Loucy (cell line): ENCODE data around the gene MYOF.

Experiments used
- H2AFZ ChIP-seq: fragments of 200-600 bp; sonication (generic); 2 replicates; pipeline ENCODE4 v1.6.0; 2016; ENCODE audit warnings: antibody characterized with exemption, mild to moderate bottlenecking, low read length, moderate library complexity
- H3F3A ChIP-seq: fragments of 200-600 bp; 2 replicates; pipeline ENCODE4 v1.6.0; 2016; ENCODE audit warnings: antibody characterized with exemption, low read depth, mild to moderate bottlenecking
- H3K27me3 ChIP-seq: fragments of 200-600 bp; sonication (generic); 2 replicates; pipeline ENCODE4 v1.6.1; 2014; ENCODE audit warnings: low read length, mild to moderate bottlenecking; ENCODE audit not compliant: insufficient read depth, poor library complexity, severe bottlenecking
- H3K36me3 ChIP-seq: fragments of 200-600 bp; sonication (generic); 2 replicates; pipeline ENCODE4 v1.6.1; 2016; ENCODE audit warnings: low read length; ENCODE audit not compliant: insufficient read depth
- H3K4me1 ChIP-seq: fragments of 200-600 bp; sonication (generic); 2 replicates; pipeline ENCODE4 v1.5.1; 2014; ENCODE audit warnings: low read length, mild to moderate bottlenecking; ENCODE audit not compliant: insufficient read depth, poor library complexity, severe bottlenecking
- H3K4me2 ChIP-seq: fragments of 200-600 bp; sonication (generic); 2 replicates; pipeline ENCODE4 v1.6.0; 2014; ENCODE audit warnings: antibody characterized with exemption, low read length, low read depth, mild to moderate bottlenecking; ENCODE audit not compliant: poor library complexity, severe bottlenecking
- H3K4me3 ChIP-seq: fragments of 200-600 bp; sonication (generic); 2 replicates; pipeline ENCODE4 v1.5.1; 2014; ENCODE audit warnings: low read length, mild to moderate bottlenecking, mixed read lengths; ENCODE audit not compliant: poor library complexity, severe bottlenecking
- H3K79me2 ChIP-seq: fragments of 200-600 bp; sonication (generic); 2 replicates; pipeline ENCODE4 v1.6.1; 2014; ENCODE audit warnings: low read length; ENCODE audit not compliant: insufficient read depth
- H3K9ac ChIP-seq: fragments of 200-600 bp; sonication (generic); 2 replicates; pipeline ENCODE4 v1.6.0; 2014; ENCODE audit warnings: mild to moderate bottlenecking, low read depth, low read length, moderate library complexity; ENCODE audit not compliant: poor library complexity, severe bottlenecking
- H3K9me2 ChIP-seq: fragments of 200-600 bp; sonication (generic); replicated peaks from 2 replicates; pipeline ENCODE4 v1.6.1; 2016; ENCODE audit warnings: low read depth, low read length, mixed read lengths
- H3K9me3 ChIP-seq: fragments of 200-600 bp; sonication (generic); 2 replicates; pipeline ENCODE4 v1.6.1; 2014; ENCODE audit warnings: mild to moderate bottlenecking, antibody characterized with exemption, low read length, low read depth; ENCODE audit not compliant: insufficient read depth
- H4K20me1 ChIP-seq: fragments of 200-600 bp; sonication (generic); 2 replicates; pipeline ENCODE4 v1.6.0; 2014; ENCODE audit warnings: antibody characterized with exemption, low read length, mild to moderate bottlenecking; ENCODE audit not compliant: insufficient read depth, poor library complexity, severe bottlenecking
- EZH2phosphoT487 ChIP-seq: fragments of 200-600 bp; IDR thresholded peaks from 2 replicates; pipeline ENCODE4 v1.6.1; 2018; ENCODE audit warnings: antibody characterized with exemption, mild to moderate bottlenecking, moderate library complexity, borderline replicate concordance
- TF ChIP-seq, protein P1 (sequence below): fragments of 200-600 bp; sonication (generic); conservative IDR thresholded peaks from 2 replicates; pipeline ENCODE4 v1.5.1; 2014; ENCODE audit warnings: mild to moderate bottlenecking, antibody characterized with exemption, low read length

The MYOF gene

DNA sequence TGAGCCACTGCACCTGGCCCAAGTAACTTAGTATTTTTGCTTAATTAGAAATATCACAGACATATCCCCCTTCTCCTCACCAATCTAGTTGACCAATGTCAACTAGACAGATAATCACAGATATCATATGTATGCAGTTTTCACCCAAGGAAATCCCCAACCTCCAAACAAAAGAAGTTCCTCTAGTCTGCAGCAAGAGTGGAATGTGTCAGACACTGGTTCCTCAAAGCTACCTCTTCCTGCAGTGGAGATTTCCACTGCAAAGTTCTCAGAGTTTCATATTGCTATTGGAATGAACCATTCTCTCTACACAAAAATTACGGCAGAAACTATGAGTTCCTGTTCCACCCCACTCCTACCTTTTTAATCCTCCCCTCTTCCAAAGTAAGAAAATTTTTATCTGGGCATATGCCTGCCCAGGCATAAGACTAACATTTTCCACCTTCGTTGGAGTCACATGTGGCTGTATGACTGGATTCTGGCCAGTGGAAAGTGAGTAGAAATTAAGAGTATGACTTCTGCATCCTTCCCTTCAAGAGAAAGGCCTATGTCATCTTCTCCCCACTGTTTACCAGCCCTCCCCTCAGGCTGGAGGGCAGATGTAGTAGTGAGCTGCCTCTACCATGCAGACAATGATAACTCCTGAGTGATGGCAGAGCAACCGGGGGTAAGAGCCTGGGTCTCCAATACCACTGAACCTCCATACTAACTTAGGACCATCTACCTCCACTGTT, 103.0 kb downstream of the MYOF start:
- Histone ChIP-seq H3K4me3 (no peak overlapping the region), H3F3A (no peaks in the 10 kb centered on the region), H2AFZ (no peak overlapping the region), H3K9me2 (no peaks in the 10 kb centered on the region), H4K20me1 (no peaks in the 10 kb centered on the region), H3K36me3 (no peaks in the 10 kb centered on the region), H3K9me3 (no peaks in the 10 kb centered on the region), H3K27me3 (no peaks in the 10 kb centered on the region), H3K4me2 (no peak overlapping the region), H3K79me2 (no peaks in the 10 kb centered on the region), H3K4me1 (no peaks in the 10 kb centered on the region), H3K9ac (no peak overlapping the region)
- TF ChIP-seq EZH2phosphoT487 = no peak
- TF ChIP-seq, protein P1, sequence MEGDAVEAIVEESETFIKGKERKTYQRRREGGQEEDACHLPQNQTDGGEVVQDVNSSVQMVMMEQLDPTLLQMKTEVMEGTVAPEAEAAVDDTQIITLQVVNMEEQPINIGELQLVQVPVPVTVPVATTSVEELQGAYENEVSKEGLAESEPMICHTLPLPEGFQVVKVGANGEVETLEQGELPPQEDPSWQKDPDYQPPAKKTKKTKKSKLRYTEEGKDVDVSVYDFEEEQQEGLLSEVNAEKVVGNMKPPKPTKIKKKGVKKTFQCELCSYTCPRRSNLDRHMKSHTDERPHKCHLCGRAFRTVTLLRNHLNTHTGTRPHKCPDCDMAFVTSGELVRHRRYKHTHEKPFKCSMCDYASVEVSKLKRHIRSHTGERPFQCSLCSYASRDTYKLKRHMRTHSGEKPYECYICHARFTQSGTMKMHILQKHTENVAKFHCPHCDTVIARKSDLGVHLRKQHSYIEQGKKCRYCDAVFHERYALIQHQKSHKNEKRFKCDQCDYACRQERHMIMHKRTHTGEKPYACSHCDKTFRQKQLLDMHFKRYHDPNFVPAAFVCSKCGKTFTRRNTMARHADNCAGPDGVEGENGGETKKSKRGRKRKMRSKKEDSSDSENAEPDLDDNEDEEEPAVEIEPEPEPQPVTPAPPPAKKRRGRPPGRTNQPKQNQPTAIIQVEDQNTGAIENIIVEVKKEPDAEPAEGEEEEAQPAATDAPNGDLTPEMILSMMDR = no peak

DNA sequence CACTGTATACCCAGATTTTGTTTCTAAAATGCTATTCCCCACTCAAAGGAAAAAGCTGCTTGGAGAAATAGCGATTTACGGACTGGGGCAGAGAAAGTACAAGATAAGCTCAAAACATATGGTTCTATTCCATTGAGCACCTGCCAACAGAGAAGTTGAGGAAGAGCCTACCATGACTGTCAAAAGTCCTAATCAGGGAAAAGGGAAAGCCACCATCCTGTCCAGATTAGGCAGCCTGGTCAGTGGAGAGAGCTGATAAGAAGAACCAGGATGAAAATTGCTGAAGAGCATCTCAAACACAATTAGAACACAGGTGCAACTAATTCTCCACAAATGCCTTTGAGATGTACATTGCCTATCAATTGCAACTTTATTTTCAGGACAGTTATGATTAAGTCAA, 104.1 kb downstream of the MYOF start:
- no peaks in the 10 kb centered on the region for H3K4me1 ChIP-seq
- H3K79me2 ChIP-seq = no peaks in the 10 kb centered on the region
- no peak overlapping the region for H3K9ac ChIP-seq
- no peaks in the 10 kb centered on the region for H3K36me3 ChIP-seq
- H4K20me1 ChIP-seq = no peaks in the 10 kb centered on the region
- no peak overlapping the region for H3K4me2 ChIP-seq
- H3K9me3 ChIP-seq = no peaks in the 10 kb centered on the region
- TF ChIP-seq, protein P1 = no peak
- no peak overlapping the region for H3K4me3 ChIP-seq
- no peaks in the 10 kb centered on the region for H3K9me2 ChIP-seq
- H3K27me3 ChIP-seq = no peaks in the 10 kb centered on the region
- H3F3A ChIP-seq = no peaks in the 10 kb centered on the region
- H2AFZ ChIP-seq = no peak overlapping the region

DNA sequence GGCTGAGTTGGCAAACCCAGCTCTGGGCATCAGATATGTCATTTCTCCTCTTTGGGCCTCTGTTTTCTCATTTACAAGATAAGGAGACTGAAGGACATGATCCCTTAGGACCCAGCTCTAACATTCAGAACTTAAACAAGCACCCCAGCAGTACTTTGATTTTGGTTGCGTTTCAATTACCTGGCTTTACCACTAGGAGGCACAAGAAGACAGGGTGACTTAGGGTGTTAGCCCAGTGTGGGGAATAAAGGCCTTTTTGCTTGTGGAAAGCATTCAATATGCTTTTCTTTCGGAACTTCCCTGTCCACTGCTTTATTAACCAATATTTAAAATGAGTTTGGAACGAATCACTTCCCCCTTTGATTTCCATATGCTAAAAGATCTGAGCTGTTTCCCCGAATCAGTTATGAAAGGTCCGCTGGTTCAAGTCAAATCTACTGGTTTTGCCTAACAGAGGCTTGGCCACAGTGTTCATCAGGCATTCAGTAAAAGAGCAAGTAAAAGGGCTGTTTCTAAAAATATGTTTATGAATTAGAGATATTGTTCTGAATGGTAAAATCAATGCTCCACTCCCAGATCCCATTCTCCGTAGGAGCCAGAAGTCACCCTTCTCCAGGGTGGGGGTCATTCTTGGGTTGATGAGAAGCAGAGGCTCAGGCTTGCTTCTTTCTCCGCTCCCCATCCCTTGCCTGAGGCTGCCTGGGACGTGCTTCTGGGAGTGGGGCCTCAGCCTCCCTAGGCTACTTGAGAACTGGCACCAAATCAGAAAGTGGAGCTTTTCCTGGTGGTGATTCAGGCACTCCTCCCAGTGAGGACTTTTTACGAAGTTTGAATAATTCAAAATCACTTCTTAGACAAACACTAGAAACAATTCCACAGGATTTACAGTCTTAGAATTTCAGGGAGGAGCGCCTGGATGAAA, 105.5 kb downstream of the MYOF start:
- Histone ChIP-seq H3K4me1 (no peaks in the 10 kb centered on the region), H3K9me3 (no peaks in the 10 kb centered on the region), H3K4me3 (no peak overlapping the region), H3F3A (no peaks in the 10 kb centered on the region), H3K9ac (no peak overlapping the region), H3K27me3 (no peaks in the 10 kb centered on the region), H4K20me1 (no peaks in the 10 kb centered on the region), H2AFZ (0 out of 2 replicates have a peak overlapping the region, but pooled peaks have one; percentile 10), H3K9me2 (no peaks in the 10 kb centered on the region), H3K4me2 (no peak overlapping the region), H3K79me2 (no peaks in the 10 kb centered on the region), H3K36me3 (no peaks in the 10 kb centered on the region)
- no peak for TF ChIP-seq EZH2phosphoT487
- TF ChIP-seq, protein P1 = peak; percentile 98
